Fibroblast of villous mesenchyme (primary cell): ENCODE results near the gene PRPSAP2. TPM values are rescaled to one million over a fixed set of nuclear protein-coding genes. Genes with fewer than 3 reads are reported as not detected.

ENCODE experiments used
- DNase-seq: peaks from one replicate; pipeline ENCODE4 v3.0.0-alpha.2; 2010; ENCODE audit warnings: low read depth
- H3K4me3 ChIP-seq: 2 replicates; pipeline ENCODE4 v1.5.1; 2011; ENCODE audit warnings: low read depth, mild to moderate bottlenecking, low read length
- total RNA-seq: library from RNA; depleted of rRNA; stranded (reverse); fragments of >200 nt; gene quantifications from 2 replicates; pipeline ENCODE4 v1.2.3, GENCODE V29; 2012
- TF ChIP-seq, protein P1 (sequence below): IDR thresholded peaks from 2 replicates; pipeline ENCODE4 v1.5.1; 2012; ENCODE audit warnings: low read depth, mild to moderate bottlenecking, low read length; ENCODE audit not compliant: insufficient read depth

Gene PRPSAP2
- total RNA-seq, 1 donor = 51.4 TPM

DNA sequence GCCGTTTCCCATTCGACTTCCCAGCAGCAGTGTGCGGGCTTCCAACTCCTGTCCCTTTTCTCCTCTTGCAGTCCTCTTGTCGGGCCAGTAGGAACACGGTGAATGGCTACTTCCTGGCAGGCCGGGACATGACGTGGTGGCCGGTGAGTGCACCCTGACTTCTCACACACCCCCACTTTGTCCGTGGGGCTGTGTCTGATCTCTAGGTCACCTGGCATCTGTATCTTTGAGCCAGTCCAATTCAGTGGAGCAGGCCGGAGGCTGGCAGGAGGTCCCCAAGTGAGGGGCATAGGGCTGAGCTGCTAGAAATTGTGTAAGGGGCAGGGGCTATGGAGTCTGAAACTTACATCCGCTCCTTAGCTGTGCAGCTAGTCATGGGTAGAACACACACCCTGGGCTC is 100.7 kb downstream of the PRPSAP2 start:
- TF ChIP-seq, protein P1, sequence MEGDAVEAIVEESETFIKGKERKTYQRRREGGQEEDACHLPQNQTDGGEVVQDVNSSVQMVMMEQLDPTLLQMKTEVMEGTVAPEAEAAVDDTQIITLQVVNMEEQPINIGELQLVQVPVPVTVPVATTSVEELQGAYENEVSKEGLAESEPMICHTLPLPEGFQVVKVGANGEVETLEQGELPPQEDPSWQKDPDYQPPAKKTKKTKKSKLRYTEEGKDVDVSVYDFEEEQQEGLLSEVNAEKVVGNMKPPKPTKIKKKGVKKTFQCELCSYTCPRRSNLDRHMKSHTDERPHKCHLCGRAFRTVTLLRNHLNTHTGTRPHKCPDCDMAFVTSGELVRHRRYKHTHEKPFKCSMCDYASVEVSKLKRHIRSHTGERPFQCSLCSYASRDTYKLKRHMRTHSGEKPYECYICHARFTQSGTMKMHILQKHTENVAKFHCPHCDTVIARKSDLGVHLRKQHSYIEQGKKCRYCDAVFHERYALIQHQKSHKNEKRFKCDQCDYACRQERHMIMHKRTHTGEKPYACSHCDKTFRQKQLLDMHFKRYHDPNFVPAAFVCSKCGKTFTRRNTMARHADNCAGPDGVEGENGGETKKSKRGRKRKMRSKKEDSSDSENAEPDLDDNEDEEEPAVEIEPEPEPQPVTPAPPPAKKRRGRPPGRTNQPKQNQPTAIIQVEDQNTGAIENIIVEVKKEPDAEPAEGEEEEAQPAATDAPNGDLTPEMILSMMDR = no peak
- DNase-seq = no peak
- H3K4me3 ChIP-seq = no peak overlapping the region

DNA sequence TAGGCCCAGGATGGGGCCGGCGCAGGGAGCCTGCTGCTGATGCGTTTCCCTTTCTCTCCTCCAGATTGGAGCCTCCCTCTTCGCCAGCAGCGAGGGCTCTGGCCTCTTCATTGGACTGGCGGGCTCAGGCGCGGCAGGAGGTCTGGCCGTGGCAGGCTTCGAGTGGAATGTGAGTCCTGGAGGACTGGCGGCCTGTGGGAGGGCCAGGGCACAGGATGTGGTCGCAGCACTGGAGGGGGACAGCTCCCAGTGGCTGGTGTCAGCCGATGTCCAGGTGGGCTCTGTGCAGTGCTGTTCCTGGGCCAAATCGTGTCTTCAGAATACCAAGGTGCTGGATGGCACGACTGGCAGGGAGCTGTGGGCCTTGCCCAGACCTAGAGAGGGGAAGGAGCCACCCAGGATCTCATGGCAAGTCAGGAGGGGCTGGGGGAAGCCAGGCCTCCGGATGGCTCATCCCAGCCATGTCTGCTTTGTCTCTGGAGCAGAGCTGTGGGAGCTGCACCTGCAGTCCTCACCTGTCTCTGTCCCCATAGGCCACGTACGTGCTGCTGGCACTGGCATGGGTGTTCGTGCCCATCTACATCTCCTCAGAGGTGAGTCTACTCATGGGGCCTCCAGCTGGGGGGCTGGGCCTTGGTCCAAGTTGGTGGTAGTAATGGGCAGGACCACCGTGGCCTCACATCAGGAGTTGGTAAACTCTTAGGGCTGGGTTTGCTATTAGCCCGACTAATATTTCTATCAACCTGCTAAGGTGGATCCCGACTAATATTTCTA is 101.3 kb downstream of the PRPSAP2 start:
- TF ChIP-seq, protein P1 = no peak
- H3K4me3 ChIP-seq = no peak overlapping the region
- no peak for DNase-seq

DNA sequence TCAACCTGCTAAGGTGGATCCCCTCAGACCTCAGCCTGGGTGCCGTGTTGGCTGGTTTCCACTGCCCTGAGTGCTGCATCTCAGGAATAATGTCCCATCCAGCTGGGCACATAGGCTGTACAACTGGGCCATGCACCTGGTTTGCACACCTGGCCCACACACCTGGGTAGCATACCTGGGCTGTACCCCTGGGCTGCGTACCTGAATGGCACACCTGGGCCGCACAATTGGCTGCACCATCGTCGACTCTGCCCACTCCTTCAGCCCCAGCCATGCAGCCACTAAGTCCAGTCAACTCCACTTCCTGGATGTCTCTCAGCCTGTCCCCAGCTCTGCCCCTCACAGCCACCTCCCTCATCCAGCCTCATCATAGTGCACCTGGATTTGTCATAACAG is 101.9 kb downstream of the PRPSAP2 start:
- no peak for DNase-seq

DNA sequence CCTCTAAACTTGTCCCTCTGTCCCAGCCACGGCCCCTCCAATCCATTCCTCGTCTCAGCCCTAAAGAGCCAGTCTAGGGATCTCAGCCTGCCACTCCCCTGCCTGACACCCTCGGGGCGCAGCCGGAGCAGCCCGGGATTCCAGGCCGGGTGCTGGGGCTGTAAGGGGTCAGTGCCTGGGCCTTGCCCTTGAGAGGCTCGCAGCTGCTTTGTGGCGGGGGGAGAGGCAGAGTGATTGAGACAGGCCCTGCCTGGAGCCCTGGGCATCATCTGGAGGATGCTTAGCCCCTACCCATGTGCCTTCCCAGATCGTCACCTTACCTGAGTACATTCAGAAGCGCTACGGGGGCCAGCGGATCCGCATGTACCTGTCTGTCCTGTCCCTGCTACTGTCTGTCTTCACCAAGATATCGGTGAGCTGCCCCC is 102.3 kb downstream of the PRPSAP2 start:
- TF ChIP-seq, protein P1 = no peak
- no peak for DNase-seq
- H3K4me3 ChIP-seq = no peak overlapping the region

More for the DNA sequence above, 101.9 kb downstream of the PRPSAP2 start:
- no peak overlapping the region for H3K4me3 ChIP-seq
- TF ChIP-seq, protein P1 = no peak

DNA sequence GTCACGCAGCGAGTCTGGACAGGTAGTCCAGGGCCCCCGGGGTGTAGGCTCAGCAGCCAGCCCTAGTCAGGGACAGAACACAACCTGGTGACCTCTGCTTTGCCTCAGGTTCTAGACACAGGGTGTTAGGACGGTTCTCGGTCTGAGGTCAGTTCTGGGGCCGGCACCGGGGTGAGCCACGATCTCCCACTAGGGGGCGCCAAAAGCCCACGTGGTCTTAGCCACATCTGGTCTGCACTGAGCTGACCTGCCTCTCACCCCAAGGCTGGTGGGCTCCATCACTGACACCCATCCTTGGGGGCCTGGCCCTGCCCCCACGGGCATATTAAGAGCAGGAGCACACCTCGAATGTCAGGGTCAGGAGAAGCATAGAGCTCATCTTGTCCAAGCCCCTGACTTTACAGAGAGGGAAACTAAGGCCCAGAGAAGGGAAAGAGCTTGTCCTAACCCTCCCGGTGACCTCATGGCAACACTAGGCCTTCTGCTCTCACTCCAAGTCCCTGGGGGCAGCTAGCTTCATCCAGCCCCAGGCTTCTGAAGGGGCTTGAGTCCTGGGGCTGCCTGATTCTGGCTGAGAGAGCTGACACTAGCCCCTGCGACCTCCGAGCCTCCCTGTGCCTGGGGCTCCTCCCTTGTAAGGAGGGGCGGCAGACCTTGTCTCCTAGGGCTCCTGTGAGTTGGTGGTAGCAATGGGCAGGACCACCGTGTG is 103.0 kb downstream of the PRPSAP2 start:
- DNase-seq = peak; percentile 65
- TF ChIP-seq, protein P1 = peak; percentile 90
- H3K4me3 ChIP-seq = no peak overlapping the region

DNA sequence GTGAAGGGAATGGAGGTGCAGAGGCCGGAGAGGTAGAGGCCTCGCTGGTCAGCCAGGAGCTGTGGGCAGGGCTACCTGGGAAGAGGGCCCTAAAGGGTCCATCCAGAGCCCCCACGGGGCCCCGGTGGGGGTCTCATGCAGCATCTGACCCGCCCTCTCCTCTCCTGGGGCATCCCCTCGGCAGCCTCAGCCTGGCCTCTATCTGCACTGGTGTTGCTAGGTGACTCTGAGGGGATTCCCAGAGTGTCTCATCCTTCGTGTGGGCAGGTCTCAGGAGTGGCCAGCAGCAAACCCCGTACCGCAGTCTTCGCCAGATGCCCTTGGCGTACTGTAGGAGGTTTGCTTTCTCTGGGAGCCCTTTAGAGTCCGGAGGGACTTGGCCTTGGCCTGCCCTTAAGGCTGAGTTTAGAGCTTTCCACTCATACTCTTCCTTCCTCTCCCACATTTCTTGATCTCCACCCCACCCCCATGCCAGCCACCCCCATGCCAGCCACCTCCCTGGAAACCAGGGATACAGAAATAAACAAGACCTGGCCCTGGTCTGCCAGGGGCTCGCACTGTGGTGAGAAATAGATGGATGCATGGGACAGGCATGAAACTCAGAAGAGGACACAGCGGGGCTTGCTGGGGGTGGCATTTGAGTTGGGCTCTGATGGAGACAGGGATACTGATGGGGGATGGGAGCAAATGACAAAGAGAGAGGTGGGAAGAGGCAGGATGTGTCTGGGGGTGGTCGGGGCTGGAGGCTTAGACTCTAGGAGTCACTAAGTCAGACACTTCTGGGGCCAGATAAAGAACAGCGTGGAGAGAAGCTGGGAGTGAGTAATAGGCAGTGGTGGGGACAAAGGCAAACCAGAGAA is 103.9 kb downstream of the PRPSAP2 start:
- peak; percentile 13 for DNase-seq
- H3K4me3 ChIP-seq = no peak overlapping the region

More for the DNA sequence above, 103.9 kb downstream of the PRPSAP2 start:
- TF ChIP-seq, protein P1 = no peak
